AG04449 (cell line): Measurements from ENCODE around the gene APOD.

Experiments used
- CTCF ChIA-PET: fragments of 350-600 bp; formaldehyde crosslinking; extraction: SDS; loops from one replicate; lab custom pipeline; 2021; ENCODE audit warnings: antibody characterized with exemption; lab: Yijun Ruan, JAX
- POLR2A ChIA-PET: fragments of 400-600, 350-600 bp; formaldehyde crosslinking; extraction: SDS; loops from one replicate; lab custom pipeline; 2020; ENCODE audit warnings: antibody characterized with exemption, inconsistent platforms; lab: Yijun Ruan, JAX
- DNase-seq: peaks from one replicate; pipeline ENCODE4 v3.0.0-alpha.2; 2010; ENCODE audit warnings: low read depth, low spot score
- H3K4me3 ChIP-seq: 2 replicates; pipeline ENCODE4 v1.5.1; 2011; ENCODE audit warnings: low read depth, mild to moderate bottlenecking, control low read depth, low read length
- TF ChIP-seq, protein P1 (sequence below): IDR thresholded peaks from one replicate; pipeline ENCODE4 v1.5.1; 2011; ENCODE audit warnings: mild to moderate bottlenecking, moderate library complexity, low read length, control low read depth, inconsistent platforms; ENCODE audit not compliant: insufficient read depth; ENCODE audit errors: missing control alignments

Gene APOD

DNA sequence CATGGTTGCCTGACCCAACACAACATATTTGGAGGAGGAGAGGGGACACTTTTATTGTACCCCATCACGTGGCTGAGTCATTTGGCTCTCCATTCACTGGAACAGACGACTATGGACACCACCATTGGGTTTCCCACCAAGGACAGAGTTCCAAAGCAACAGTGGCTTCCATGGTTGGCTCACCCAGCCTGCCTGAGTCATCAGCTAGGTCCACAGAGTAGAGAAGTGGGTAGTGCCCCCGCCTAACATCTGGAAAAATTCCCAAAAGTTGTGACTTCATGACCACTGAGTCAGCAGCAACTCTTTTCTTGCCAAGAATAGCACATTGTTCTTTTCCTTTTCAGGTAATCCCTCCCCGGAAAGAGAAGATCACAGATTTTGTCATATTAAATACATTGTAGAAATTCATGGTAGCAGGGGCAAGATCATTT is 37.6 kb downstream of the APOD start:
- TF ChIP-seq, protein P1, sequence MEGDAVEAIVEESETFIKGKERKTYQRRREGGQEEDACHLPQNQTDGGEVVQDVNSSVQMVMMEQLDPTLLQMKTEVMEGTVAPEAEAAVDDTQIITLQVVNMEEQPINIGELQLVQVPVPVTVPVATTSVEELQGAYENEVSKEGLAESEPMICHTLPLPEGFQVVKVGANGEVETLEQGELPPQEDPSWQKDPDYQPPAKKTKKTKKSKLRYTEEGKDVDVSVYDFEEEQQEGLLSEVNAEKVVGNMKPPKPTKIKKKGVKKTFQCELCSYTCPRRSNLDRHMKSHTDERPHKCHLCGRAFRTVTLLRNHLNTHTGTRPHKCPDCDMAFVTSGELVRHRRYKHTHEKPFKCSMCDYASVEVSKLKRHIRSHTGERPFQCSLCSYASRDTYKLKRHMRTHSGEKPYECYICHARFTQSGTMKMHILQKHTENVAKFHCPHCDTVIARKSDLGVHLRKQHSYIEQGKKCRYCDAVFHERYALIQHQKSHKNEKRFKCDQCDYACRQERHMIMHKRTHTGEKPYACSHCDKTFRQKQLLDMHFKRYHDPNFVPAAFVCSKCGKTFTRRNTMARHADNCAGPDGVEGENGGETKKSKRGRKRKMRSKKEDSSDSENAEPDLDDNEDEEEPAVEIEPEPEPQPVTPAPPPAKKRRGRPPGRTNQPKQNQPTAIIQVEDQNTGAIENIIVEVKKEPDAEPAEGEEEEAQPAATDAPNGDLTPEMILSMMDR, result no peak
- ChIA-PET POLR2A (no interaction called here), CTCF (interaction anchor here (2.2 kb wide), 1 partner anchor 24 kb away, joined by 9 read pairs; no protein-coding TSS in a partner anchor)
- H3K4me3 ChIP-seq, result no peak overlapping the region
- DNase-seq, result peak; percentile 17

DNA sequence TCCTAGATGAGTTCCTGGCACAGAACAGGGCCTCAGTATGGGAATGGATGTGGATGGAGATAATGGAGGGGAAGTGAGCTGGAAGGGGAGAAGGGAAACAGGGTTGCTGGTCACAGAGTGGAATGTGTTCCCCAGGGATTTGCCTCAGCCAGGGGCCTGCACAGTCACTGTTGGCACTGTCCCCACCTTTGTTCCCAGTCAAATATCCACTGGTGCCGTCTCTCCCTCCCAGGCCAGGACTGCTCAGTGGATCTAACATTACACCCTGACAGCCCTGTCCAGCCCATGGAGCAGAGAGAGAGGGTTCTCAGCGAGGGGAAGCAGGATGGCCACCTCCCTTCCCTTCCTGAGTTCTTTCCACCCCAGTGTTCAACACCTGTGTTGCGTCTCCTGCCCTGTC is 39.1 kb downstream of the APOD start:
- ChIA-PET POLR2A (no interaction called here), CTCF (interaction anchor here (1.9 to 2.2 kb wide), 2 partner anchors 12 to 22 kb away, joined by 4 to 9 read pairs; no protein-coding TSS in a partner anchor)
- DNase-seq, result no peak
- no peak overlapping the region for H3K4me3 ChIP-seq
- TF ChIP-seq, protein P1, result no peak

DNA sequence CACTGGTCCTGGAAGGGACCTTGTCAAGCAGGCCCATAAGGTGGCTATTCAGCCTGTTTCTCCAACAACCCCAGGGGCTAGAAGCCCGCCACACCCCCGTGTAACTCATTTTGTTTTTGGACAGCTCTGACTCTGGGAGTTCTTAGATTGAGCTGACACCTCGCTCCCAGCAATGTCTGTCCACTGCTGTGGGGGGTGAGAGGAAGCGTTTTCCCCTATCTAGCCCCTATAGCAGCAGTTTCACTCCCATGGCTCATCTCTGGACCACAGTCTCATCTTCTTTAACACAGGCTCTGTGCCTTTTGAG is 39.6 kb downstream of the APOD start:
- no peak for DNase-seq
- TF ChIP-seq, protein P1, result no peak
- no peak overlapping the region for H3K4me3 ChIP-seq
- ChIA-PET CTCF (interaction anchor here (1.9 to 2.2 kb wide), 2 partner anchors 12 to 22 kb away, joined by 4 to 9 read pairs; no protein-coding TSS in a partner anchor), POLR2A (no interaction called here)

DNA sequence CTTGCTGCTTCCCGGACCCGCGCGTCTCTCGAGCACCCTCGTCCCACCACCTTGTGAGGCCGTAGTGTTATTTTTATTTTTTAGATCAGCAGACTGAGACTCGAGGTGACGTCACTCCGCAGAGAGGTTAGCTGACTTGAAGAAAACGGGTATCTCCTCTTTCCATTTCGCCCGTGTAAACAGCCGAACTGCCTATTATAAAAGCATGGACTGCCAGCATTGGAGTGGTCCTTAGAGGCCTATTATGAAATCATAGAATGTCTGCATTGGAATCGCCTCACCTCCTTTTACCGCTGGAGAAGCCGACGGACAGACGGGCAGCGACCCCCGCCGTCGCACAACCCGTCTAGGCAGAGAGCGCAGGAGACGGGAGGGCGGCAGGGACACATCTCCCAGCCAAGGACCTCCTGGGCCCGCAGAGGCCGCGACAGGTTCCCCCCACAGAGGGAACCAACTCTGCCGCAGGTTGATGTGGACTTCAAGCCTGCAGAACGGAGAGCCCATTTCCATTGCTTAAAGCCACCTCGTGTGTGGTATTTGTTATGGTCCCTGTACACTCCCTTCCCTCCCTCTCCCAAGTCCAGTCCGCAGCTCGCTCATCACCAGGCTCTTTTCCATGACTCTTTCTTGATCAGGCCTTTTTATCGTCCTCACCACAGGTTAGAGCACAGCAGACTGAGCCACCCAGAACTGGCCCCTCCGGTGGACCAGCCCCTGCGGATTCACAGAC is 40.1 kb downstream of the APOD start:
- peak overlapping the region; percentile 94 for H3K4me3 ChIP-seq
- ChIA-PET CTCF (interaction anchor here (0.6 to 3.4 kb wide), 5 partner anchors 13 to 373 kb away, joined by 3 to 30 read pairs (median 9); partner anchors contain the start of gene XXYLT1), POLR2A (interaction anchor here (0.8 to 1.0 kb wide), 5 partner anchors 9 to 858 kb away, joined by 3 to 5 read pairs (median 4); partner anchors contain the start of gene FAM43A)
- no peak for DNase-seq
- TF ChIP-seq, protein P1, result no peak

DNA sequence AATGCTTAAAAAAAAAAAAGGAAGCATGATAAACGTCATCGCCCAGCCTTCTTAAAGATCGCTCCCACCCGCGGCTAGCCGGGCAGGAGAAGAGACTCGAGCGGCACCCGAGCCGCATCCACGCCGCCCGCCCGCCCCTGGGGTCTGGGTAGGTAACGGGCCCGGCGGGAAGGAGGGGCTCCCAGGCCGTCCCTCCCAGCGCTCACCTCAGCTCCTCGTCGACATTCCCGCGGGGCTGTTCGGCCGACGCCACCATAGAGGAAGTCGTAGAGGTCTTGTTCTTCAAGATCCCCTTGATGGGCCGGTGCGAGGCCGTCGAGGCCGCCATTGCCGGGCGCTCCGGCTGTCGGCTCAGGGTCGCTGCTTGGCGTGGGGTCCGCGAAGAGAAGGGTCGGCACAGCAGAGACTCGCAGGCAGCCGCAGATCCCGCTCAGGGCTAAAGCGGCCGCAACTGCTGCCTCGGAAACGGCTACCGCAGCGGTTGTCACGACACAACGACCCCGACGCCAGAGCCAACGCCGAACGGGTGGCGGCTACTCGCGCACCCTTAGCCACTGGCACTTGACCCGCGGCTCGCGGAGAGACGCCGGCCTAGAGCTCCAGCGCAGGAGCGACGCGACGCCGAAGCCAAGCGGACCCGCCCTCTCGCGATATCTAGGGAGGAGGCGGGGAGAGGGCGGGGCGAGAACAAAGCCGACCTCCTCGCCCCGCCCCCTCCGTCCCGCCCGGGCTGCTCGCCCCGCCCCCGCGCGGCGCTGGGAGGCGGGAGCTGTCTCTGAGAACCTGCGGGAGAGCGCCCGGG is 40.8 kb downstream of the APOD start, which contains the start of gene PPP1R2:
Gene PPP1R2, minus strand, starts transcription at position 628 of the 802 bp plus-strand sequence. Its CDS starts 300 bp downstream, at position 328.
- POLR2A ChIA-PET, result interaction anchor here (0.7 to 1.0 kb wide), 6 partner anchors 8 to 857 kb away, joined by 3 to 5 read pairs (median 4); partner anchors contain the start of gene FAM43A
- TF ChIP-seq, protein P1, result no peak
- peak within 1 kb of the TSS; percentile 94 for H3K4me3 ChIP-seq
- CTCF ChIA-PET, result interaction anchor here (0.6 to 3.4 kb wide), 8 partner anchors 10 to 856 kb away, joined by 3 to 30 read pairs (median 3); partner anchors contain the start of gene XXYLT1
- peak; percentile 31 for DNase-seq
